ENCODE data around the gene TMC8. TPM values are rescaled to one million over a fixed set of nuclear protein-coding genes. Genes with fewer than 3 reads are reported as not detected.
A peak's percentile ranks its signal among the peaks of the same experiment; 100 is the strongest.

The TMC8 gene
- total and polyA plus RNA-seq, 3 experiments from 2014 or later, result 117 to 139 (median 126) TPM

- Histone ChIP-seq H3K27ac (ENCODE audit: low read depth, low read length) (no peak overlapping the region), H3K36me3 (ENCODE audit: insufficient read depth, low read length) (no peaks in the 10 kb centered on the region), H3K27me3 (ENCODE audit: insufficient read depth, low read length, poor library complexity, severe bottlenecking) (no peaks in the 10 kb centered on the region), H3K9me3 (ENCODE audit: low read length) (no peaks in the 10 kb centered on the region), H3K4me3 (ENCODE audit: low read length) (no peak overlapping the region), H3K4me1 (ENCODE audit: insufficient read depth, low read length) (no peaks in the 10 kb centered on the region)
- Mint-ChIP-seq H3K9me3 (no peaks in the 10 kb centered on the region), H3K4me1 (peaks cover 0 to 5% (median 0%) of the 10 kb centered on the region in 3 donors), H3K27ac (peak overlapping the region in 1 of 8 donors; percentile 21), H3K4me3 (no peak overlapping the region), H3K36me3 (no peaks in the 10 kb centered on the region), H3K27me3 (peaks cover 0 to 2% of the 10 kb centered on the region in 2 donors)
- DNase-seq, result no peak
- ChIA-PET CTCF (interaction anchor here (0.7 kb wide), 1 partner anchor 19 kb away, joined by 5 read pairs; no protein-coding TSS in a partner anchor), POLR2A (no interaction called here)
These were observed 24.6 kb downstream of the TMC8 start for GRCh38 chr17:78154903-78155811.

GRCh38 chr17:78159575-78160158, 29.1 kb downstream of the TMC8 start:
- ChIA-PET CTCF (interaction anchor here (1.1 kb wide), 1 partner anchor 17 kb away, joined by 3 read pairs; no protein-coding TSS in a partner anchor), POLR2A (no interaction called here)
- Histone ChIP-seq H3K4me1 (ENCODE audit: insufficient read depth, low read length) (no peaks in the 10 kb centered on the region), H3K27me3 (ENCODE audit: insufficient read depth, low read length, poor library complexity, severe bottlenecking) (no peaks in the 10 kb centered on the region), H3K27ac (ENCODE audit: low read depth, low read length) (no peak overlapping the region), H3K4me3 (ENCODE audit: low read length) (no peak overlapping the region), H3K36me3 (ENCODE audit: insufficient read depth, low read length) (no peaks in the 10 kb centered on the region), H3K9me3 (ENCODE audit: low read length) (no peaks in the 10 kb centered on the region)
- H3K27me3 Mint-ChIP-seq, result peaks cover 0 to 2% of the 10 kb centered on the region in 2 donors
- no peak for DNase-seq
- no peak overlapping the region for H3K4me3 Mint-ChIP-seq
- no peaks in the 10 kb centered on the region for H3K9me3 Mint-ChIP-seq
- no peaks in the 10 kb centered on the region for H3K36me3 Mint-ChIP-seq
- H3K27ac Mint-ChIP-seq, result peak overlapping the region in 1 of 8 donors; percentile 72
- H3K4me1 Mint-ChIP-seq, result peaks cover 0 to 5% (median 0%) of the 10 kb centered on the region in 3 donors

GRCh38 chr17:78163881-78164747, 33.5 kb downstream of the TMC8 start:
- POLR2A ChIA-PET, result no interaction called here

GRCh38 chr17:78164748-78165607, 34.4 kb downstream of the TMC8 start:
- Histone ChIP-seq H3K4me1 (ENCODE audit: insufficient read depth, low read length) (peaks cover 14% of the 10 kb centered on the region), H3K27me3 (ENCODE audit: insufficient read depth, low read length, poor library complexity, severe bottlenecking) (no peaks in the 10 kb centered on the region), H3K36me3 (ENCODE audit: insufficient read depth, low read length) (no peaks in the 10 kb centered on the region), H3K4me3 (ENCODE audit: low read length) (no peak overlapping the region), H3K9me3 (ENCODE audit: low read length) (no peaks in the 10 kb centered on the region), H3K27ac (ENCODE audit: low read depth, low read length) (no peak overlapping the region)
- Mint-ChIP-seq H3K36me3 (no peaks in the 10 kb centered on the region), H3K27ac (peak overlapping the region in 1 of 8 donors; percentile 47), H3K4me1 (peaks cover 4 to 11% (median 5%) of the 10 kb centered on the region in 3 donors), H3K9me3 (no peaks in the 10 kb centered on the region), H3K27me3 (no peaks in the 10 kb centered on the region), H3K4me3 (peak overlapping the region in 1 of 7 donors; percentile 48)
- POLR2A ChIA-PET, result no interaction called here
- no peak for DNase-seq
- CTCF ChIA-PET, result no interaction called here

More at GRCh38 chr17:78163881-78164747, 33.5 kb downstream of the TMC8 start:
- Histone ChIP-seq H3K9me3 (ENCODE audit: low read length) (no peaks in the 10 kb centered on the region), H3K36me3 (ENCODE audit: insufficient read depth, low read length) (no peaks in the 10 kb centered on the region), H3K4me1 (ENCODE audit: insufficient read depth, low read length) (peaks cover 6% of the 10 kb centered on the region), H3K27ac (ENCODE audit: low read depth, low read length) (no peak overlapping the region), H3K4me3 (ENCODE audit: low read length) (no peak overlapping the region), H3K27me3 (ENCODE audit: insufficient read depth, low read length, poor library complexity, severe bottlenecking) (no peaks in the 10 kb centered on the region)
- Mint-ChIP-seq H3K27ac (no peak overlapping the region), H3K36me3 (no peaks in the 10 kb centered on the region), H3K27me3 (no peaks in the 10 kb centered on the region), H3K4me1 (peaks cover 0 to 5% (median 3%) of the 10 kb centered on the region in 3 donors), H3K9me3 (no peaks in the 10 kb centered on the region), H3K4me3 (no peak overlapping the region)
- no peak for DNase-seq
- CTCF ChIA-PET, result interaction anchor here (1.3 to 1.6 kb wide), 2 partner anchors 12 to 13 kb away, joined by 3 to 4 read pairs; no protein-coding TSS in a partner anchor

GRCh38 chr17:78166416-78166815, 35.8 kb downstream of the TMC8 start:
- H3K27ac ChIP-seq (ENCODE audit: low read depth, low read length), result no peak overlapping the region
- ChIA-PET CTCF (interaction anchor here (2.0 kb wide), 1 partner anchor 10 kb away, joined by 15 read pairs; no protein-coding TSS in a partner anchor), POLR2A (no interaction called here)
- H3K27ac Mint-ChIP-seq, result no peak overlapping the region
- no peaks in the 10 kb centered on the region for H3K9me3 Mint-ChIP-seq
- H3K27me3 ChIP-seq (ENCODE audit: insufficient read depth, low read length, poor library complexity, severe bottlenecking), result no peaks in the 10 kb centered on the region
- peaks cover 9 to 23% (median 10%) of the 10 kb centered on the region in 3 donors for H3K4me1 Mint-ChIP-seq
- peaks cover 0 to 8% (median 0%) of the 10 kb centered on the region in 3 donors for H3K36me3 Mint-ChIP-seq
- H3K4me3 Mint-ChIP-seq, result peak overlapping the region in 1 of 7 donors; percentile 24
- H3K27me3 Mint-ChIP-seq, result no peaks in the 10 kb centered on the region
- H3K4me3 ChIP-seq (ENCODE audit: low read length), result no peak overlapping the region
- peaks cover 15% of the 10 kb centered on the region for H3K4me1 ChIP-seq (ENCODE audit: insufficient read depth, low read length)
- H3K9me3 ChIP-seq (ENCODE audit: low read length), result no peaks in the 10 kb centered on the region
- no peak for DNase-seq
- no peaks in the 10 kb centered on the region for H3K36me3 ChIP-seq (ENCODE audit: insufficient read depth, low read length)

- peaks cover 22 to 42% (median 26%) of the 10 kb centered on the region in 3 donors for H3K4me1 Mint-ChIP-seq
- H3K27me3 Mint-ChIP-seq, result no peaks in the 10 kb centered on the region
- H3K27ac Mint-ChIP-seq, result peak within 1 kb of the TSS in 7 of 8 donors; percentile 35 to 89 (median 77)
- Histone ChIP-seq H3K27me3 (ENCODE audit: insufficient read depth, low read length, poor library complexity, severe bottlenecking) (no peaks in the 10 kb centered on the region), H3K9me3 (ENCODE audit: low read length) (no peaks in the 10 kb centered on the region), H3K27ac (ENCODE audit: low read depth, low read length) (peak within 1 kb of the TSS; percentile 70), H3K4me3 (ENCODE audit: low read length) (peak within 1 kb of the TSS; percentile 49), H3K36me3 (ENCODE audit: insufficient read depth, low read length) (no peaks in the 10 kb centered on the region), H3K4me1 (ENCODE audit: insufficient read depth, low read length) (peaks cover 26% of the 10 kb centered on the region)
- peak within 1 kb of the TSS; percentile 64 to 86 (median 70) for H3K4me3 Mint-ChIP-seq
- ChIA-PET CTCF (interaction anchor here (1.5 kb wide), 1 partner anchor 29 kb away, joined by 7 read pairs; no protein-coding TSS in a partner anchor), POLR2A (no interaction called here)
- DNase-seq, result peak; percentile 80 to 89 (median 84)
- no peaks in the 10 kb centered on the region for H3K9me3 Mint-ChIP-seq
- peaks cover 0 to 27% (median 0%) of the 10 kb centered on the region in 3 donors for H3K36me3 Mint-ChIP-seq
These were observed 37.8 kb downstream of the TMC8 start, which contains the start of gene SYNGR2 for GRCh38 chr17:78168242-78168902. TSS of gene SYNGR2 (plus strand) at chr17:78168581. CDS start at chr17:78168617, 36 bp downstream.
